ENCODE measurements around the gene TP73.
A peak's percentile ranks its signal among the peaks of the same experiment; 100 is the strongest.

TP73 gene

DNA sequence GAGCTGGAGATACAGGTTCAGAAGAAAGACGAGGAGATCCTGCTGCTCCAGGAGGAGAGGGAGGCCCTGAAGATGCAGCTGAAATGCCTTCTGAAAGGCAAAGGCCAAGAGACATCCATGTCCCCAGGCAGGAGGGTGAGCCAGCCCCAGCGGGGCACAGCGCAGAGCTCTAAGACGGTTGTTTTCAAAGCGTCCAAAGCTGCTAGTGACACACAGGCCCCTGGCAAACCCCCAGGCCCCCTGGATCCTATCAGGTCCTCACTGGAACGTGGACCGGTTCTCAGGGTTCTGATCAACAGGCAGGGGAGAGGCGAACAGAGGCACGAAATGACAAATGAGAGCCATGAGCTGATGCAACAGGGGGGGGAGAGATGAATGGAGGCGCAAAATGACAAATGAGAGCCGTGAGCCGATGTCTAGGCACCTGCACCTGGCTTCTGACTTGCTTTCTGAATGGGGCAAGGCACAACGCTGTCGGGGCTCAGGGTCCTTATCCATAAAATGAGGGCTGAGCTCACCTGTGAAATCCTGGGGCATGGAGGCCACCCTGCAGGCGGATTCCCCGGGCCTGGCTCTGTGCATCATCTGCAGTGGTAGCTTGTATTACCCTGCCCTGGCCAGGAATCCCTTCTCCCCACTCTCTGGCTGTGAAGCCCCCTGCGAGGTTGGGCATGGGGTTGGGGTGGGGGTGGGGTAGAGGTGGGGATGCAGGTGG, 109.1 kb downstream of the TP73 start:
- DNase-seq (ENCODE audit: low read depth in 1 of 2, low spot score in 1 of 2), result no peak

GRCh38 chr1:3762151-3762872, 110.0 kb downstream of the TP73 start:
- no peak for DNase-seq (ENCODE audit: low read depth in 1 of 2, low spot score in 1 of 2)

- no peak for DNase-seq (ENCODE audit: low read depth in 1 of 2, low spot score in 1 of 2)
Observed at GRCh38 chr1:3762873-3763228, 110.5 kb downstream of the TP73 start.

GRCh38 chr1:3763351-3764125, 111.2 kb downstream of the TP73 start:
- no peak for DNase-seq (ENCODE audit: low read depth in 1 of 2, low spot score in 1 of 2)

DNA sequence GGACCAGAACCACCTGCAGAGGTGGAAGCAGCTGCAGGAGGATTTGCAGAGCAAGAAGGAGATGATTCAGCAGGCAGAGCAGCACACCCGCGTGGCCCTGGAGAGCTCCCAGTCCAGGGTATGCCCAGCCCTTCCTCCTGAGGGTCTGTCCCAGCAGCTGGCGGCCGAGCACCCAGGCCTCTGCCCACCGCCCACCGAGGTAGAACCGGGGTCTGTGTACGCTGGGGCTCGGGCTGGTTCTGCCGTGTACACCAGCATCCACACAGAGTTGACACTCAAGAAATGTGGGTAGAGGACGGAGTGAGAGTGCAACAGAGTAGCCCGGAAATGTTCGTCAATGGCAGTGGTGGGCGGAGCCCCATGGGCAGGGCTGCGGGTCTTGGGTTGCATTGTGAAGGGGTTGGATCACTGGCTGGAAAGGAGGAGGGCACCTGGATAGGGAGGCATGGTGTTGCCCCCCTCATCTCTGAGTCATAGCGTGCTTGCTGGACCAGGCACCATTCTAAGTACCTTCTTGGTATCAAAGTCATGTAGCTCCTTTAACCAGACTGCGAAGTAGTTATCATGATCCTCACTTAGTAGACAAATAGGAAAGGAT, 115.1 kb downstream of the TP73 start:
- no peak for DNase-seq (ENCODE audit: low read depth in 1 of 2, low spot score in 1 of 2)

GRCh38 chr1:3768811-3769390, 116.6 kb downstream of the TP73 start:
- DNase-seq (ENCODE audit: low read depth in 1 of 2, low spot score in 1 of 2), result no peak

- no peak for DNase-seq (ENCODE audit: low read depth in 1 of 2, low spot score in 1 of 2)
Observed at GRCh38 chr1:3770047-3770765, 117.9 kb downstream of the TP73 start.

DNA sequence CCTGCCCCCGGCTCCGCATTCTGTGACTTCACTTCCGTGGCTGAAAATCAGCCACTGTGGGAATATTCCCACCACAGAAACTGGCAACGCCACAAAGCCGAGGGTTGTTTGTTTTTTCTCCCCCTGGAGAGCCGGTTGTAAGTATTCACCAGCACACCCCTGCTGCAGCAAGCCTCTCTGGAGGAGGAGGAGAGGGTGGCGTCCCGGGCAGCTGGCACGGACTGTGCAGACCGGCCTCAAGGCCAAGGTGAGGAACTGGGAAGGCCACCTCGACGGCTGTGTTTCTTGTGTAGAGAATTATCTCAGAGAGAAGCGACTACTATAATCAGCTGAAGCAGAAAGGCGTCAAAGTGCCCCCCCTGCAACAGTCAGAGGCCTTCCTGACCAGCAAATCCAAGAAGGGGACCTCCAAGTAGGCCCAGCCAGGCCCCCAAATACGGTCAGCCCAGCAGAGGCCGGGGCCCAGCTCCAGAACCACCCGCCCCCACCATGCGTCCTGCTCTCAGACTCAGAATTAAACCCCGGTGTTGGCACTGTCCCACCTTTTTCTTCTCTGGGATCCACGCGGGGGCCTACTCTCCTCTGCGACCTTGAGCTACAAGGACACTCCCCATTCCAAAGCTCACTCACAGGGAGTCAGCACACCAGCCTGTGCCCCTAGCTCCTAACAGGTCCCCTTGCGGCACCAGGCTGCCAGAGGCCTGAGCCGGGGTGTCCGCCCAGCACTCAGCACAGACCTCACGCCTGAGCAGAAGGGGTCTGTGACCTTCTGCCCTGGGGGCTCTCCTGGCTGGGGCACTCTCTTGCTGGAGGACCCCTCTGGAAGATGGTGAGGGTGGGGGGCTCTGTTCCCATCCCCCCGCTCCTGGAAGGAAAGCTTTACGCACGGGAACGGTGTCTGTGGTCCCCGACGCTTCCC, 119.1 kb downstream of the TP73 start:
- DNase-seq (ENCODE audit: low read depth in 1 of 2, low spot score in 1 of 2), result no peak

GRCh38 chr1:3772027-3772714, 119.9 kb downstream of the TP73 start:
- peak; percentile 69 to 79 for DNase-seq (ENCODE audit: low read depth in 1 of 2, low spot score in 1 of 2)

GRCh38 chr1:3772715-3773571, 120.6 kb downstream of the TP73 start, which contains the start of gene SMIM1:
SMIM1 (plus strand) TSS chr1:3772749; CDS start chr1:3775374, 2,625 bp downstream.
- DNase-seq (ENCODE audit: low read depth in 1 of 2, low spot score in 1 of 2), result no peak

- DNase-seq (ENCODE audit: low read depth in 1 of 2, low spot score in 1 of 2), result no peak
Observed at GRCh38 chr1:3773572-3774275, 121.4 kb downstream of the TP73 start.

GRCh38 chr1:3774276-3774945, 122.1 kb downstream of the TP73 start:
- DNase-seq (ENCODE audit: low read depth in 1 of 2, low spot score in 1 of 2), result no peak

- no peak for DNase-seq (ENCODE audit: low read depth in 1 of 2, low spot score in 1 of 2)
Observed at GRCh38 chr1:3774946-3775489, 122.7 kb downstream of the TP73 start.

GRCh38 chr1:3775490-3776230, 123.3 kb downstream of the TP73 start:
- no peak for DNase-seq (ENCODE audit: low read depth in 1 of 2, low spot score in 1 of 2)

DNA sequence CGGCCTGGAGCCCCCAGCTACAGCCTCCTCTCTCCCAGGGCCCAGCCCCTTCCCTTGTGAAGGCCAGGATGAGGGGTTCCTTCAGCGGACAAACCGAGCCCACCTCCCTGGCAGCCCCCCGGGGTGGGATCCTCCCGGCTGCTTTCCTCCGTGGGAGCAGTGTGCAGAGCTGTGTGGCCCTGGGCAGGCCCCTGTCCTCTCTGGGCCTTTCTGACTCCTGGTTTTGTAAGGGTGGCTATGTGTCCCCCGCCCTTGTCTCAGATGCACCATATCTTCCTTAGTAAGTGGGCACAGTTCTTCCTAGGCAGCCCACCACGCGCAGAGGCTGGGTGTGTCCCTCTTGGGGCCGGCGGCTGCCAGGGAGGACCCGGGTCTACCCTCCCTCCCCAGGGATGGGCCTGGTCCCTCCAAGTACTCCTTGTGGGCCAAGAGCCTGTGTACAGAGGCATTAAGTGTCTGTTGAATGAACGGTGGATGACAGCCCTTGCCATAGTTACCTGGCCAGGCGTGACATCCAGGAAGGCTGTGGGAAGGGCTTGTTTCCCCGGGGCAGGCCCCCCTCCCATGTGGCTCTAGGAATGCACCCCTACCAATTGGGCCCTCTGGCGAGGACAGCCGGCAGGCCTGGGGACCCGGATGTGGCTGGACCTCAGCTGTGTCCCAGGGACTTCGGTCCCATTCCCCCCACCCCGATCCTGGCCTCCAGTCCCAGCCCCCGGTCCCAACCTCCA, 124.1 kb downstream of the TP73 start:
- no peak for DNase-seq (ENCODE audit: low read depth in 1 of 2, low spot score in 1 of 2)
